ENCODE results near the gene PREB. TPM values are rescaled to one million over a fixed set of nuclear protein-coding genes. Genes with fewer than 3 reads are reported as not detected.

The PREB gene
- total RNA-seq, 1 donor from 2014 or later: 37.7 TPM

- Histone ChIP-seq H3K27ac (no peak overlapping the region), H3K27me3 (ENCODE audit: low read depth) (no peaks in the 10 kb centered on the region)
- intact Hi-C loops (cut with DNase I): no loop called here
Measured at GRCh38 chr2:27135478-27135955, 1.1 kb upstream of the PREB start.

GRCh38 chr2:27134781-27135477, 493 bp upstream of the PREB start:
- intact Hi-C loops (cut with DNase I): no loop called here
- Histone ChIP-seq H3K27ac (peak overlapping the region; percentile 15), H3K27me3 (ENCODE audit: low read depth) (no peaks in the 10 kb centered on the region)

More at GRCh38 chr2:27135478-27135955, 1.1 kb upstream of the PREB start:
- DNase-seq (no peak), ATAC-seq (no peak)
- Histone ChIP-seq H3K9me3 (no peaks in the 10 kb centered on the region), H3K4me1 (peaks cover 17% of the 10 kb centered on the region), H3K4me3 (no peak overlapping the region), H3K36me3 (peaks cover 23% of the 10 kb centered on the region)
- no peak for TF ChIP-seq CTCF (IDR thresholded peaks at IDR 0.05)

GRCh38 chr2:27133195-27133875, 1.1 kb downstream of the PREB start:
- no peak overlapping the region for H3K27ac ChIP-seq
- no peaks in the 10 kb centered on the region for H3K27me3 ChIP-seq (ENCODE audit: low read depth)
- peaks cover 36% of the 10 kb centered on the region for H3K36me3 ChIP-seq
- ATAC-seq: no peak
- no peak for DNase-seq
- TF ChIP-seq CTCF (IDR thresholded peaks at IDR 0.05): no peak
- H3K4me3 ChIP-seq: peak overlapping the region; percentile 99
- H3K9me3 ChIP-seq: no peaks in the 10 kb centered on the region
- peaks cover 17% of the 10 kb centered on the region for H3K4me1 ChIP-seq
- intact Hi-C loops (cut with DNase I): no loop called here

More at GRCh38 chr2:27134781-27135477, 493 bp upstream of the PREB start:
- Histone ChIP-seq H3K9me3 (no peaks in the 10 kb centered on the region), H3K36me3 (peaks cover 29% of the 10 kb centered on the region), H3K4me1 (peaks cover 17% of the 10 kb centered on the region), H3K4me3 (peak overlapping the region; percentile 99)
- no peak for ATAC-seq
- no peak for TF ChIP-seq CTCF (IDR thresholded peaks at IDR 0.05)
- DNase-seq: no peak

GRCh38 chr2:27131429-27131828, 3.0 kb downstream of the PREB start:
- Histone ChIP-seq H3K27me3 (ENCODE audit: low read depth) (no peaks in the 10 kb centered on the region), H3K36me3 (peaks cover 36% of the 10 kb centered on the region), H3K27ac (no peak overlapping the region), H3K9me3 (no peaks in the 10 kb centered on the region), H3K4me3 (no peak overlapping the region), H3K4me1 (peaks cover 17% of the 10 kb centered on the region)
- DNase-seq (no peak), ATAC-seq (no peak)
- TF ChIP-seq CTCF (IDR thresholded peaks at IDR 0.05): no peak
- intact Hi-C loops (cut with DNase I): no loop called here

- Histone ChIP-seq H3K4me1 (peaks cover 17% of the 10 kb centered on the region), H3K27me3 (ENCODE audit: low read depth) (no peaks in the 10 kb centered on the region), H3K4me3 (no peak overlapping the region), H3K9me3 (no peaks in the 10 kb centered on the region), H3K36me3 (peaks cover 36% of the 10 kb centered on the region), H3K27ac (no peak overlapping the region)
- DNase-seq (no peak), ATAC-seq (no peak)
- intact Hi-C loops (cut with DNase I): no loop called here
- TF ChIP-seq CTCF (IDR thresholded peaks at IDR 0.05): no peak
Measured at GRCh38 chr2:27130396-27130795, 4.0 kb downstream of the PREB start.
